Right hindlimb (tissue), 1 donor: Measurements from ENCODE around the gene NCK2.

Experiments used
- DNase-seq: peaks from one replicate; pipeline ENCODE4 v3.0.0-alpha.2; 2018

NCK2 gene

GRCh38 chr2:105877945-105878344 is 133.2 kb downstream of the NCK2 start:
- no peak for DNase-seq

- DNase-seq: no peak
Measured at GRCh38 chr2:105879106-105879802, 134.5 kb downstream of the NCK2 start.

- DNase-seq: no peak
Measured at GRCh38 chr2:105879803-105880300, 135.1 kb downstream of the NCK2 start.

DNA sequence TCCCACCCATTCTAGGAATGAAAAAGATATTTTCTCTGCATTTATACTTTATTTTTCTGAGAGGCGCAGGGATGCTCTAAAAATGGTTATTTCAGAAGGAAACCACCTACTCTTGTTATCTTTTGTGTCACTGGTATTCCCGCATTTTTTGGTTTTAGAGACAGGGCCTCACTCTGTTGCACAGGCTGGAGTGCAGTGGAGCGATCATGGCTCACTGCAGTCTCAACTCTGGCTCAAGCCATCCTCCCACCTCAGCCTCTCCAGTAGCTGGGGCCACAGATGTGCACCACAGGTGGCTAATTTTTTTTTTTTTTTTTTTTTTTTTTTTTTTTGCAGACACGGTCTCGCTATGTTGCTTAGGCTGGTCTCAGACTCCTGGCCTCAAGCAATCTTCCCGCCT is 135.9 kb downstream of the NCK2 start:
- DNase-seq: no peak

GRCh38 chr2:105881286-105882136 is 136.8 kb downstream of the NCK2 start:
- no peak for DNase-seq

GRCh38 chr2:105882341-105882740 is 137.6 kb downstream of the NCK2 start:
- DNase-seq: no peak

- no peak for DNase-seq
Measured at GRCh38 chr2:105882920-105883435, 138.3 kb downstream of the NCK2 start.

DNA sequence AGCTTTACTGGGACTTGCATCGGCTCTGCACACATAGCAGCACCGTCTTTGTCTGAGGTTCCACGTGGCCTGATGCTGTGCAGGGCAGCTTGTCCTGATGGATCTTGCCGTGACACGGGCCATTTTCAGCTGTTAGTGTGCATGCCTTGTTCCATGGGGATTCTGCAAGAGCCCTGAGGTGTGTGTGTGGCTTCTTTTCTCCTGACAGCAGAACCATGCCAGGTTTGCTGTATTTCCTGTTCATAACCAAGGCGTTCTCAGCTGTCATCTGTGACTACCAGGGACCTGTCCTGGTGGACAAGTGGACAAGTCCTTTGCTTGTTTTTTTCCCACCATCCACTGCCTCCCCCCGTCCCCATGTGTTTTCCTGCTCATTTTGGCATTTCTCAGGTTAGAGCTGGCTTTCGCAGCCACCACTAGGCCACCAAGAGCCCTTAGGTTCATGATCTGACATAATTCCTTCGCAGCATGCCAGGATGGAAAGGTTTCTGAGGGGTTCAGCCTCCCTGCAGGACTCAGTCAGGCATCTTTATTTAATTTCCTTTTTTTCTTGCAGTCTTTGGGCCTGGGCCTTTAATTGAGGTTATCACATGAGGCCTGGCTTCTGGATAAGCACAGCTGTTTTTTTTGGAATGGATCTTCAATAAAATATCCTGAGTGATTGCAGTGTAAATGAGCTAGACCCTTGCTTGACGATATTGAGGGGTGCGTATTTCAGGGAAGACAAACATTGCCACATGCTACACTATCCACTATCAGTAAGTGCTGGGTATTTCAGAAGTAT is 139.4 kb downstream of the NCK2 start:
- no peak for DNase-seq

- DNase-seq: no peak
Measured at GRCh38 chr2:105885456-105885855, 140.7 kb downstream of the NCK2 start.

GRCh38 chr2:105886029-105886454 is 141.3 kb downstream of the NCK2 start:
- no peak for DNase-seq

- no peak for DNase-seq
Measured at GRCh38 chr2:105886687-105887086, 142.0 kb downstream of the NCK2 start.

GRCh38 chr2:105887256-105887655 is 142.5 kb downstream of the NCK2 start:
- no peak for DNase-seq

DNA sequence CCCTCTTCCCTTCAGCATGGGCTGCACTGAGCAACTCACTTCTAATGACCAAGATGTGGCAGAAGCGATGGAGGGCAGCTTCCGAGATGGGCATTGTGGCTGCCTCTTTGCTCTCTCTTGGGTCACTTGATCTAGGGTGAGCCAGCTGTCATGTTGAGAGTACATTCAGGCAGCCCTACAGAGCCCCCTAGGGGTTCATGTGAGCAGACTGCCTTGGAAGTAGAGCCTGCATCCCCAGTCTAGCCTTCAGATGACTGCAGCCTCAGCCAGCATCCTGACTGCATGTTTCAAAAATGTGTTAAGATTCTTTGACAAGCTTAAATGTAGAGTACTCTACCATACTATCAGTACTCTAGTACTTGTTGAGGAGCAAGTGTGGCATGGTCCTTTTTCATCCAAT is 143.9 kb downstream of the NCK2 start:
- no peak for DNase-seq

DNA sequence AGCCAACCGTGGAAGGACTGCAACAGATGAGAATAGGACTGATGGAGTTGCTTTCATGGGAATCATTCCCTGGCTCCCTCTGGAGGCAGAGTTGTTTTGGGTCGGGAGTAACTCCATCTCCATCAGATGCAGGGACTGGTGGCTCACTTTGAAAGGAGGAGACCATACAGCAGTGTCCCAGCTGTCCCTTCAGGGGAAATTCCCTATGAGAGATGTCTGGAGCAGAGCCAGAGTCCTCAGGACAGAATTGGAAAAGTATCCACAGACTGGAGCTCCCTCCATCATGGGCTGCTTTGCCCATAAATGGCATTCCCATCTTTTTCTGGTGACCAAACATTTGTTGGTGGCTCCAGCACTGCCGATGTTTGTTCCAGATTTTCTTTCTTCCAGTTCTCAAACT is 144.3 kb downstream of the NCK2 start:
- no peak for DNase-seq

GRCh38 chr2:105890111-105890510 is 145.4 kb downstream of the NCK2 start:
- DNase-seq: no peak

DNA sequence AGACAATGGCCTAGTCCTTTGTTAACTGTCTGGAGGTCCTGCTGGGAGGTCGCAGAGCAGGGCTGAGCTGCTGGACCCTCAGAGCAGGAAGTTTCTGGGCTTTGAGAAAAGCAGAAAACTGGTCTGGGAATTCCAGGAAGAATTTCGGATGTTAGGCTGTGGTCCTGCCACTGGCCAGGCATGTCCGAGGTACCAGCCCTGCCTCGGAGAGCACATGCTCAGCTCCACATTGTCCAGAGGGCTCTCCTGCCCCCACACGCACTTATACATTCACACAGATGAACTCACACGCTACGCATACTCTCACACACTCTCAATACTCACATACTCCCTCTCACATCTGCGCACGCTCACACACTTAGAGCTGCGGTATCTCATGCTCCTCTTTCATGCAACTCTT is 146.1 kb downstream of the NCK2 start:
- no peak for DNase-seq

GRCh38 chr2:105893011-105893995 is 148.6 kb downstream of the NCK2 start:
- DNase-seq: no peak

- no peak for DNase-seq
Measured at GRCh38 chr2:105894327-105894944, 149.7 kb downstream of the NCK2 start.

- no peak for DNase-seq
Measured at GRCh38 chr2:105895990-105896764, 151.5 kb downstream of the NCK2 start.

DNA sequence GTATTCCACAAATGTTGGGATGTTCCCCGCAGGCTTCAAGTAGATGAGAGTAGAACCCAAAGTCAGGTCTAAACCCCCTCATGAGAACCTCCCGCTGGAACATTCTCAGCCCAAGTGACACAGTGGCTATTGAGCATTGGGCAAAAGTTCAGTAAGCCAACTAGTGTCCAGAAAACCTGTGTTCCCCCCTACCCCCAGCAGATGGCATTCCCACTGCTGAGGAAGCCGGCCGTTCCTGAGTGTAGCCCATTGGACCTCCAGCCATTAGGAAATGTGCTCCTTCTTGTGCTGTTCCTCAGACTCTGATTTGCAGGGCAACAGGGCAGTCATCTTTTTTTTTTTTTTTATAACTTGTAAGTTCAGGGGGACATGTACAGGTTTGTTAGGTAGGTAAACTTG is 152.1 kb downstream of the NCK2 start:
- DNase-seq: no peak
